GM18519 (cell line): Measurements from ENCODE around the gene SRP72.
"Not testable (repeated sequence)": the region's sequence is repeated elsewhere in the genome, so short reads cannot be mapped to it uniquely, and the experiment has no call there.

Source experiments
- ATAC-seq: cut with Tn5 transposase; IDR thresholded peaks from one replicate; pipeline ENCODE4 v1.9.1; 2021; ENCODE audit warnings: mild to moderate bottlenecking, moderate library complexity; ENCODE audit not compliant: unreplicated experiment, low FRiP score

Gene SRP72

GRCh38 chr4:56467284-56468096 lies at the start of gene SRP72:
Gene SRP72 (plus strand): TSS chr4:56467617. CDS start chr4:56467636, 19 bp downstream.
- ATAC-seq = peak; percentile 84

GRCh38 chr4:56424176-56424575 lies 43.2 kb upstream of the SRP72 start:
- ATAC-seq = no peak

DNA sequence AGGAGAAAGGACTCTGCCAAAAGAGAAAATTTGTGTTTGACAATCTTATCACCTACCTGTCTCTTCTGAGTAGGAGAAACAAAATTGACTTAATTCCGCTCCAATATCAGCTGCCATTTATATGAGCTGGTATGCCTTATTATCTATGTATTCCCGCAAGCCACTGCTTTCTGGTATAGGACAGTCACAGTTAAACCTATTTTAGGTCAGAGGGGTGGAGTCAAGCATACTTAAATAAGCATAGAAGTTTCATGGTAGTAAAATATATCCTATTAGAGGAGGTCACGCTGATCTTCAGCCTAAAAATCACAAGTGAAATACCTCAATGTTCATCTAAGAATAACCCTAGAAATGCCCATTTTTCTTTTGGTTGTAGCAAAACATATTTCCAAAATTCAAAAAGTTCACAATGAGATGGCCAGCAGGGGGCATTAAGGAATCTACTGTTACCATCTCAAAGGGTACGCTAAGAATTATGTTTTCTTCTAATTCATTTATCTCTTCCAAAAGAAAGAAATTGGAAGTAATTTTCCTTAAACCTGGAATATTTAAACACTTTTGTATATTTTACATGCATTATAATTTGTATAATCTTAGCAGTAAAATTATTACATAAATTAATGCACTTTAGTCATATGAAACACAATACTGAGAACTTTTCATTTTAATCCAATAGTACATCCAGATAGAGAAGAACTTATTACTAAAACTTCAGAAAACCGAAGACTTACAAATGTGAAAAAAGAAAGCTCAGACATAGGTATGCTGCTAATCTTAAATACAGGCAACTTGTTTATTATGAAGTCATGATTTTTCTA lies 42.5 kb upstream of the SRP72 start:
- ATAC-seq = no peak

GRCh38 chr4:56425518-56425917 lies 41.9 kb upstream of the SRP72 start:
- no peak for ATAC-seq

- no peak for ATAC-seq
Measured at GRCh38 chr4:56426273-56426672, 41.1 kb upstream of the SRP72 start.

- no peak for ATAC-seq
Measured at GRCh38 chr4:56427179-56427578, 40.2 kb upstream of the SRP72 start.

- ATAC-seq = no peak
Measured at GRCh38 chr4:56430203-56430602, 37.2 kb upstream of the SRP72 start.

DNA sequence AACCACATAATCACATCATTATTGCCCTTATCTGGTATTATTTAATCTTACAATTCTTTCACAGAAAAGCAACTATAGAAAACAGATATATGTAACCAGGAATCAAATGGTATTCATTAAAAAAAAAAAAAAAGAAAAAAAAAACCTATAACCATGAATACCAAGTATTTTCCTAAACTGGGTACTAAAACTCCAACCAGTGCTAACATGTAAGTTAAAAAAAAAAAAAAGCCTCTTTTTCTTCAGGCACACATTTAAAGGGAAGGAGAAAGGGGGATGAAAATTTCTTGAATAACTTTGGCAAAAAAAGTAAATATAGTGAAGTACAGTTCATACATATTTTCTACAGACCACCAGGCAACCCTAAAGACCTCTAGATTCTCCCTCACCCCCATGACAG lies 34.1 kb upstream of the SRP72 start:
- no peak for ATAC-seq

DNA sequence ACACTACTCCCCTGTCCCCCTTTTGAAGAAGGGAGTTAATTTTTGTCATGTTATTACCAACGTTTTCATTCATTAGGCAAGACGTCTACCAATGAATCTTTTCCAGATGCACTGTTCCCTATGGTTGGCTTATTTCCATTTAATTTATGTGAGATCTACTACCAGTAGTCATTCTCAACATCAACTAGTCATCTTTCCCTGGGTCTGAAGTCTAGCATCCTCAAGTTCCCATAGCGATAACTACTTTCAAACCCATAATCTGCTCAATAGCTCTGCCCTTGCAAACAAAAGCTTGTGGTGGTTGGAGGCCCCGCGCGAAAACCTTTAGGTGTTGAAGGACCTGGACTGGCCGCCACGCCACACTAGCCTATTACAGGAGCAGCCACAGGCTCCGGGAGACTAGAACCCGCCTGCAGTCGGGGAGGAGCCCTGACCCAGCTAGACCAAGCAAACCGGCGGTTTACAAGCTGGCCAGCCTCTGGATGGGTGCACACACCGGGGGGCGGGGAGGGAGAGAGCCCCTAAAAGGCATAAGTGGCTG lies 32.7 kb upstream of the SRP72 start:
- ATAC-seq = no peak

DNA sequence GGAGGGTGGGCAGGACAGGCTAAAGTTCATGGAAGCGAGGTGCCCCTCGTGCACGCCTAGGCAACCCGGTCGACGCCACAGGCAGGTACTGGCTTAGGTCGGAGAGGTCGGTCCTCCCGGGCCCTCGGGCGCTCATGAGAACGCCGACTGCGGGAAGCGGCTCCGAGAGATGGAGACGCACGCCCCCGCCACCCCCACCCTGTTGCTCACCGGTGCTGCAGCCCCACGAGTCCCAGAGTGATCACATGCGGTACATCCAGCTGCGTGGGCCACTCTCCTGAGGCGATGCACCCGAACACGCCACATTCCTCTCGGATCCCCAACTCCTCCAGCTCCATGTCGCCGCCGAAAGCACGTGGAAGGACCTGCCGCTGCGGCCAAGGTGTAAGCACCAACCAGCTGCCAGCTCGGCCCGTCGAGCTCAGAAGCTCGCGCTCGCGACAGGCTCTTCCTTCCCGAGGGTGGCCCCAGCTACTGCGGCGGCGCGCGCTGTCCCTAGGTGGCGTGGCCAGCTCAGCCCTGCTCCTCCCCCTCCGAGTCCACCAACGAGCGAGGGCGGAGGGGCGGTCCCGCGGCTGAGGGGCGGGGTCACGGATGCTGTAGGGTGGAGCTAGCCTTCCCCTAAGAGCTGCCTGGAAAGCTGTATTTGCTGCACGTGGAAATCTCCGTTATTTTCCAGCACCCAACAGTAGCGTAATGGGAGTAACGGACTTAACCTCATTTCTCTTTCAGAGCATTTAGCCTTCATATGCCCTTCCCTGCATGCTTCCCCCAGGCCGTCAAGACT lies 32.1 kb upstream of the SRP72 start, which contains the start of gene PPAT:
Gene PPAT (minus strand): TSS at position 476 of the 787 bp plus-strand sequence. CDS start 138 bp downstream, at position 338.
- peak; percentile 65 for ATAC-seq

- no peak for ATAC-seq
Measured at GRCh38 chr4:56438766-56439165, 28.7 kb upstream of the SRP72 start.

- no peak for ATAC-seq
Measured at GRCh38 chr4:56440983-56441382, 26.4 kb upstream of the SRP72 start.

GRCh38 chr4:56444719-56445118 lies 22.7 kb upstream of the SRP72 start:
- no peak for ATAC-seq

DNA sequence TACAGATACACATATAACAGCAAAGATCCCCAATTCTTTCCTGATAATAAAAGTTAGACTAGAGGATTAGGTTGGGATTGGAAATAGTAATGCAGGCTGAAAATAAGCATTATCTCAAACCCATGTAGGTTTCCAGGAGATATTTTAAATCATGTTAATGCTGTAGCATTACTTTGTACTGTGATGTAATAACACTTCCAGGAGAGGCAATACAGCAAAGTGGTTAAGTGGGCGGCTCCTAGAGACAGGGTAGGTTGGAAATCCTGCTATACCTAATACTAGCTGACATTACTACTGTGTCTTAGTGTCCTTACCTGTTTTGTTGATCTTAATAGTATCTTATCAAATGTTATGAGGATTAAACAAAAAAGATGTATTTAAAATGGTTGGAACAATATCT lies 21.7 kb upstream of the SRP72 start:
- ATAC-seq = no peak

DNA sequence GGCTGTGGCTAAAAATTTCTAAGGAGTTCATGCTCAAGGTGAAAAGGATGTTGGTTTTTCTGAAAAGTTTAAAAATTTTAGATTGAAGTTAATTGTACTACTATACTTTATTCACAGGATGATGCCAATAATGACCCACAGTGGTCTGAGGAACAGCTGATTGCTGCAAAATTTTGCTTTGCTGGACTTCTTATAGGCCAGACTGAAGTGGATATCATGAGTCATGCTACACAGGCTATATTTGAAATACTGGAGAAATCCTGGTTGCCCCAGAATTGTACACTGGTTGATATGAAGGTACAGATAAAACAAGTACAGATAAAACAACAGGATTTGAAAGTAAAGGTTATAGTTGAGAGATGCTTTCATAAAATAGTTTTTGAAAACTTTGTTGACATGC lies 19.1 kb upstream of the SRP72 start:
- ATAC-seq = no peak

DNA sequence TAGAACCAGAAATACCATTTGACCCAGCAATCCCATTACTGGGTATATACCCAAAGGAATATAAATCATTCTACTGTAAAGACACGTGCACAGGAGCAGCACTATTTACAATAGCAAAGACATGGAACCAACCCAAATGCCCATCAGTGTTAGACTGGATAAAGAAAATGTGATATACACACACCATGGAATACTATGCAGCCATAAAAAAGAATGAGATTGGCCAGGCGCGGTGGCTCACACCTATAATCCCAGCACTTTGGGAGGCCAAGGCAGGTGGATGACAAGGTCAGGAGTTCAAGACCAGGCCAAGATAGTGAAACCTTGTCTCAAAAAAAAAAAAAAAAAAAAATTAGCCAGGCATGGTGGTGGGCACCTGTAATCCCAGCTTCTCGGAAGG lies 17.9 kb upstream of the SRP72 start:
- not testable (repeated sequence) for ATAC-seq

DNA sequence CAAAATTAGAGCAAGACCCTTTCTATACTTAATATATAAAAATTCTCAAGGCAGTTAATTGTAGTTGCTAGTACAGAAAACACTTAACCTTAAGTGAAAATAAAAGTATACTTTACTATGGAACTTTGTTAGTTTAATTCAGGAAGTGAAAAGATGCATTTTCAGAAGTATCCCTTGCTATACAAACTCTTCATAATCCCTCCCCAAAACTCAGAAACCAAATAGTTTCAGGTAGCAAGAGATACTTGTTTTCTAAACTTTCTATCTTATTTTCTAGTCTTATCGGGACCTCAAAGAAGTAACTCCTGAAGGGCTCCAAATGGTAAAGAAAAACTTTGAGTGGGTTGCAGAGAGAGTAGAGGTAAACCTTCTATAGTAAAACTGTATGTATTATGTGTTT lies 17.1 kb upstream of the SRP72 start:
- ATAC-seq = no peak

DNA sequence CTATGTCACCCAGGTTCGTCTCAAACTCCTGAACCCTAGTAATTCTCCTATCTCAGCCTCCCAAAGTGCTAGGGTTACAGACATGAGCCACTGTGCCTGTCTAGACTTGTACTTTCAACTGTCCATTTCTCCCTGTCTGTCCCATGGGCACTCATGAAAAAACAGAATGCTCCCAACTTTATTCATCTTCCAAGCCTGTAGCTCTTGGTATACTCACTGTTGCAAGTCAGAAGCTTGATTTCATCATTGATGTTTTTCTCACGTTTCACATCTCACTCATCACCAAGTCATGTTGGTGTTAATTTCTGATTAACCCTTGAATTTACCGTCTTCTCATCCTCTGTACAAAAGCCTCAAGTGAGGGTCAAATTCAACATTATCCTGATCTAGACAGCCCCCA lies 7.3 kb upstream of the SRP72 start:
- ATAC-seq = no peak

DNA sequence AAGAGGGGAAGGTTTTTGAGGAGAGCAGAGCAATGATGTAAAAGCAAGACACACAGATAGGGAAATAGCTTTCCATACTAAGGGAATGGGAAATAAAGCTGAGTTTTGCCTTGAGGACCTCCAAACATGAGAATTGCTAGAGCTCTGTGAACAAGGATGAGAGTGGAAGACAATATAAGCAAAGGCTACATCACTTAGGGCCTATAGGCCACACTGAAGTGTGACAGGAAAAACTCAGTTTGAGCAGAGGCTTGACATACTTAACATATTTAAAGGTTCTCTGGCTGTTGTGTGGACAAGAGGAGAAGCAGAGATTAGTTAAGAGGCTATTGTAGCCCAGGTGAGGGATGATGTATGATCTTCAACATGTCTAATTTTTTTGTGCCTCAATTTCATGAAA lies 5.3 kb upstream of the SRP72 start:
- no peak for ATAC-seq

- ATAC-seq = no peak
Measured at GRCh38 chr4:56463711-56464110, 3.7 kb upstream of the SRP72 start.

DNA sequence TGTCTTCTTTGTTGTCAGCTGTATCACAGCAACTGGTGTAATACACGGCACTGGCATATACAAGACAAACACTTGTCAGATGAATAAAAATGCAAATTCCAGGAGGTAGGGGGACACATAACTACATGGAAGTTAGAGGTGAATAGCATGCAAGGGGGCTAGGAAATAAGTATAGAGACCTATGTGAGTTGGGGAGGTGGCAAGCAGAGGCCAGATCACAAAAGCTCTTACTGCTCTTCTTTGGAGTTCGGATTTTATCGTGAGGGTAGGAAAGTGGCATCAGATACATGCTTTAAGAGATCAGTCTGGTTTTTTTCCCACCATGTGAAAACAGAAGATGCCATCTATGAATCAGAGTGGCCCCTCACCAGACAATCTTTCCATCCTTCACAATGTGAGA lies 2.8 kb upstream of the SRP72 start:
- ATAC-seq = no peak
